CD4-positive, alpha-beta T cell treated with Interleukin-21 for 1 hour (primary cell): Measurements from ENCODE around the gene FGF12.
"Not testable (repeated sequence)": the region's sequence is repeated elsewhere in the genome, so short reads cannot be mapped to it uniquely, and the experiment has no call there.

Experiments
- DNase-seq: peaks from one replicate; pipeline ENCODE4 v3.0.0-alpha.2; 2020

The FGF12 gene

GRCh38 chr3:192727032-192727847 lies at the start of gene FGF12:
TSS of gene FGF12 (minus strand) at chr3:192727541.
- no peak for DNase-seq

DNA sequence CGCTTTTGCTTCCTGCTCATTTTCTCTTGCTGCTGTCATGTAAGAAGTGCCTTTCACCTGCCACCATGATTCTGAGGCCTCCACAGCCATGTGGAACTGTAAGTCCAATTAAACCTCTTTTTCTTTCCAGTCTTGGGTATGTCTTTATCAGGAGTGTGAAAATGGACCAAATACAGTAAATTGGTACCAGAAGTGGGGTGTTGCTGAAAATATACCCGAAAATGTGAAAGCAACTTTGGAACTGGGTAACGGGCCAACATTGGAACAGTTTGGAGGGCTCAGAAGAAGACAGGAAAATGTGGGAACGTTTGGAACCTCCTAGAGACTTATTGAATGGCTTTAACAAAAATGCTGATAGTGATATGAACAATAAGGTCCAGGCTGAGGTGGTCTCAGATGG lies 47.0 kb upstream of the FGF12 start:
- DNase-seq, result not testable (repeated sequence)

GRCh38 chr3:192772240-192772894 lies 45.0 kb upstream of the FGF12 start:
- no peak for DNase-seq

DNA sequence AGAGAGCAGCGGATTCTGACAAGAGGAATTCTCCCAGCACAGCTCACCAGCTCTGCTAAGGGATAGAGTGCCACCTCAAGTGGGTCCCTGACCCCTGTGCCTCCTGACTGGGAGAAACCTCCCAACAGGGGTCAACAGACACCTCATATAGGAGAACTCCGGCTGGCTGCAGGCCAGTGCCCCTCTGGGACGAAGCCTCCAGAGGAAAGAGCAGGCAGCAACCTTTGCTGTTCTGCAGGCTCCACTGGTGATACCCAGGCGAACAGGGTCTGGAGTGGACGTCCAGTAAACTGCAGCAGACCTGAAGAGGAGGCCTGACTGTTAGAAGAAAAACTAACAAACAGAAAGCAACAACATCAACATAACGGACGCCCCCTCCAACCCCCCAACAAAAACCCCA lies 31.3 kb upstream of the FGF12 start:
- DNase-seq, result no peak

GRCh38 chr3:192751148-192751547 lies 23.8 kb upstream of the FGF12 start:
- DNase-seq, result no peak

DNA sequence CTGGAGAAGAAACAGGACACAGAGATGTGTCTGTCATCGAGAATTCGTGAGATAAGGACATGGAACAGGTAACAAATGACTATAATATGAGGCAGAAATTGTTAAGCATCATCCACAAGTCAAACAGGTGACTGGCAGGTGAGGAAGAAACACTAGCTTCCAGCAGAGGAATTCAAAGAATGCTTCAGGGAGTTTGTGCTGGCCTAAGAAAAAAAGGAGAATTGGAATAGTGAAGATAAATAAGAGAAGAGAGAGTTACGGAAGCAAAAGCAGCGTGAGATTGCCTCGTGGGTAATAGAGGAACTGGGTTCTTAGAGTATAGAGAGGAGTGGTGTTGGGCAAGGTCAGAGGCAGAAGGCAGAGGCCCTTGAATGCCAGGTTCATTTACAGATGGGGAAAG lies 22.9 kb upstream of the FGF12 start:
- no peak for DNase-seq

DNA sequence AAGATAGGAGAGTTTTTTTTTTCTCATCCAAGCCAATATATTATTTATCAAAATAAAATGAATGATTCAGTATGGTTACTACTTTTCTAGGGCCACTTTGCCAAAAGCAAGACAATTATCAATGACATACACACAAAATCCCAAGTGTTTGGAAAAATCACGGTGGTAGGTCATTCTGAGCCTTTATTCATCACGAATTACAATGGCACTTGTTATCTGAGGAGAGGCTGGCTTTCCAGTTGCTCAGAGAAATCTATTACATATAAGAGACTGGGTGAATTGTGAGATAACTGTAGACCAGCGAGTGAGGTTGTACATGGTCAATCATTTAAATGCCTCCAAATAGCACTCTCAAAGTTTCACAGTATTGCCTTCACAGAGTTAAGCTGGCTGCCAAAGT lies 20.4 kb upstream of the FGF12 start:
- no peak for DNase-seq

DNA sequence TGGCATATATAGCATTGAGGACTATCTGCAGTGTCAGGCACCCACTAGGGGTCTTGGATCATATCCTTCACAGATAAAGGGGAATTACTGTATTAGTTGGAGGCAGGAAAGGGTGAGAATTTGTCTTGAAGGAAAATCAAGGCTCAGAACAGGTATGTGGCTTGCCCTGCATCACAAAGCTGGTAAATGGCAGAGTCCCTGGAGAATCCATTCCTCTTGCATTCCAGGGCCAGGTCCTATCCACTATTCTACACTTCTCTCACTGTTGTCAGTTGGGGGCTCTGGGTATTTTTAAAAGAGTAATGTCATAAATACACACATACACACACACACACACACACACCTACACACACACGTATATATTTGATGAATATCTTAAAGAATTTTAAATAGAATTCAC lies 19.8 kb upstream of the FGF12 start:
- DNase-seq, result no peak

- DNase-seq, result no peak
Measured at GRCh38 chr3:192745150-192745549, 17.8 kb upstream of the FGF12 start.

DNA sequence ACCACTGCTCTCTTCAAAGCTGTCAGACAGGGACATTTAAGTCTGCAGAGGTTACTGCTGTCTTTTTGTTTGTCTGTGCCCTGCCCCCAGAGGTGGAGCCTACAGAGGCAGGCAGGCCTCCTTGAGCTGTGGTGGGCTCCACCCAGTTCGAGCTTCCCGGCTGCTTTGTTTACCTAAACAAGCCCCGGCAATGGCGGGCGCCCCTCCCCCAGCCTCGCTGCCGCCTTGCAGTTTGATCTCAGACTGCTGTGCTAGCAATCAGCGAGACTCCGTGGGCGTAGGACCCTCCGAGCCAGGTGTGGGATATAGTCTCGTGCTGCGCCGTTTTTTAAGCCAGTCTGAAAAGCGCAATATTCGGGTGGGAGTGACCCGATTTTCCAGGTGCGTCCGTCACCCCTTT lies 17.3 kb upstream of the FGF12 start:
- not testable (repeated sequence) for DNase-seq

DNA sequence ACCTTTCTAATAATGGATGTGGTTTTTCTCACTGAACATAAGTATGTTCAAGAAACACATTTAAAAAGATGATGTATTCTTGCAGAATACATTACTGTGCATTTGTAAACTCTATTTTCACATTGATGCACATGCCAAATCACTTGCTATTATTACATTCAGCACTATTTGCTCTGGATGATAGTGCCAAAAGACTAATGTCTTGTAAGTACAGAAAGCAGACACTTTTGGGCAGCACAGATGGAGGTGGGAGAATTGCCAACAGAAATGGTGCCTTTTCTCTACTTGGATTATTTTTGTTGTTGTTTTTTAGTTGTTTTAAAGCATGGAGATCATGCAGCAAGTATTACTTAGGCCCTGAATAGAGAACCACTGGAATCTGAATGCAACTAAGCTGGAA lies 10.2 kb upstream of the FGF12 start:
- no peak for DNase-seq

DNA sequence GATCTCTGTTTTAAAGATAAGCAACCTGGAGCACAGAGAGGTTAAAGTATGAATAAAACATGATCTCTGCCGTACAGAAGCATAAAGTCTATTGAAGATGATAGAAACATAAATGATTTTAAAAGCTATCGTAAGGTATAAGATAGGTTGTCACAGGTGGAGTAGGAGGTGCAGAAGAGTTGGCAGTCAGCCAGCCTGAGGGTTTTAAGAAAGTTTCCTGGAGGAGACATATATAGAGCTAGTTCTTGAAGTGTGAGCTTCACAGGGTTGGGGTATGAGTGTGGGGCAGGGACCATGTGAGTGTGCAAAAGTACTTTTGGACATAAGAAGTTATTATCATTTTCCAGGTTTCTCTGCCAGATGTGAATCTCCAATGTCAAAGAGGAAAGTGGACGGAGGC lies 3.9 kb upstream of the FGF12 start:
- no peak for DNase-seq

GRCh38 chr3:192726385-192726784 lies 956 bp downstream of the FGF12 start:
- DNase-seq, result no peak

- no peak for DNase-seq
Measured at GRCh38 chr3:192719964-192720363, 7.4 kb downstream of the FGF12 start.

- no peak for DNase-seq
Measured at GRCh38 chr3:192718156-192718555, 9.2 kb downstream of the FGF12 start.

DNA sequence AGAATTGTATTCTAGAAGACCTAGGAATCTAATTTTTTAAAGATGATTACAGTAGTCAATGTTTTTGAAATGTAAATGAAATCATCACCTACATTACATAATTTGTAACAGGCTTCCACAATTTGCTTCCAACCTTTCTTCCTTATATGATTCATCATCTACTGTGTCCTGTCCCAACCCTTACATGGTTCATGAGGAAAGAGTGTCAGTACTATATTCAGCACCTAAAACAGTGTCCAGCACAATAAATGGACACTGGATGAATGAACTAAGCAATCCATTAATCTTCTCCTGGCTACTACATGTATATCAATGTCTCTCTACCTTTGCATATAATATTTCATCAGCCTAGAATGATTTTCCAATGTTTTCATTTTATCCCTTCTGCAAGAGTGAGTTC lies 12.2 kb downstream of the FGF12 start:
- DNase-seq, result no peak

DNA sequence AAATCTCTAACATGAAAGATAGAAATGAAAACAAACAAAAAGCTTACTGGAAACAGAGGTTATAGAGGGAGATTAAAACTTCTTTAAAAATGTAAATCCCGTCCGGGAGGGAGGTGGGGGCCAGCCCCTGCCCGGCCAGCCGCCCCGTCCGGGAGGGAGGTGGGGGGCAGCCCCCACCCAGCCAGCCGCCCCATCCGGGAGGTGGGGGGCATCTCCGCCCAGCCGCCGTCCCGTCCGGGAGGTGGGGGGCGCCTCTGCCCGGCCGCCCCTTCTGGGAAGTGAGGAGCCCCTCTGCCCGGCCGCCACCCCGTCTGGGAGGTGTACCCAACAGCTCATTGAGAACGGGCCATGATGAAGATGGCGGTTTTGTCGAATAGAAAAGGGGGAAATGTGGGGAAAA lies 16.2 kb downstream of the FGF12 start:
- DNase-seq, result not testable (repeated sequence)

DNA sequence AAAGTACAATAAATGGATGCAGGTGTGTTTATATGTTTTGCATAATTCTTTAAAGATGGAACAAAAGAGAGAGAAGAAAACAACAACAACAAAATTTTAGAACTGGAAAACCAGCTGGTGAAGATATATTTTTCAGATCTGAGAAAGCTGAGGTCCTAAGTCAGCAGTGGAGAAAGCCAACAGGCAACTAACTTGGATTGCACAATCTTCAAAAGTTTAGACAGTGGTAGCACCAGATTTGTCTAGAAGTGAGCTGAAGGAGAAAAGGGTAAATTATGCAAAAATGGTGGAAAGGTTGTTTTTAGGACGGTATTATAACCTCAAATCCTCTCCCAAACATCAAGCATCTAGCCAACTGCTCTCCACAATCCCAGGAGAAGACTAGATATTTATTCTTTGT lies 17.0 kb downstream of the FGF12 start:
- DNase-seq, result no peak

- no peak for DNase-seq
Measured at GRCh38 chr3:192706272-192706671, 21.1 kb downstream of the FGF12 start.

DNA sequence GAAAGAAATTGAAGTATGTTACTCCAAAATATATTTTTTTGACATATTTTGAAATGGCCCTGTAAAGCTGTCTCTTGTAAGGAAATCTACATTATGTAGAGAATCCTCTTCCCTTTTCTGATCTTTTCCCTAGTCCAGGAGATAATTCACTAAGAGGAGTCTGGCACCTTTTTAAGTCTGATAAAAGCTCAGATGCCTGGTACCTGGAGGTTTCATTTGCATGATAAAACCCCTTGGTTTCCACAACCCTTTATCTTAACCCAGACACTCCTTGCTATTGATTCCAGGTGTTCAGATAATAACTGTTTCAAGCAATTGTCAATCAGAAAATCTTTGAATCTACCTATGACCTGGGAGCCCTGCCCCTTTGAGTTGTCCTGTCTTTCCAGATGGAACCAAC lies 26.5 kb downstream of the FGF12 start:
- DNase-seq, result no peak

DNA sequence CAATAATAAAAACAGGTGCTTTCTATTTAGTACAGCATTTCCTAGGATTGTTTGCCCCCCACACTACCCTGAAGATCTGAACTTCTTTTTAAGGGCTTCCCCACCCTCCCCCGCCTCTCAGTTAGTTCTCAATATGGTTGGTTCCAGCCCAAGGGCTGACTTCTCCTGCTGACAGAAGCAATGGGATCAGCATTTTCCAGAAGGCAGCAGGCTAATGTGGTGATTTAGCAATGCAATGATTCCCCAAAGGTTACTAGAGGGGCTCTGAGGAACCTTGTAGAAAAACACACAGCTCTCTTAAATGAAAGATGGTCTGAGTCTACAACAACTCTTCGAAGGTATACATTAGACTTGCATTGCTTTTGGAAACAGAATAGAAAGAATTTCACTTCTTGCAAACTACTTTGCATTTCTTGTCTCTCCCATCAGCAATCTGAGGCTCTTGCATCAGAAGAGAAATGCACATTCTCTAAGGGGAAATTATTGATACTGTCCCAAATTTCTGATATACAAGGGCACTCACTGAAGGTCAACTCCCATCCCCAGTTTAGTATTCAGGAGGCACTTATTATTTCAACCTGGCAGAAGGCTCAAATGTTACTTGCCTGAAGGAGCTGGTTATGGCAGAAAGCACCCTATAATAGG lies 30.3 kb downstream of the FGF12 start:
- no peak for DNase-seq

DNA sequence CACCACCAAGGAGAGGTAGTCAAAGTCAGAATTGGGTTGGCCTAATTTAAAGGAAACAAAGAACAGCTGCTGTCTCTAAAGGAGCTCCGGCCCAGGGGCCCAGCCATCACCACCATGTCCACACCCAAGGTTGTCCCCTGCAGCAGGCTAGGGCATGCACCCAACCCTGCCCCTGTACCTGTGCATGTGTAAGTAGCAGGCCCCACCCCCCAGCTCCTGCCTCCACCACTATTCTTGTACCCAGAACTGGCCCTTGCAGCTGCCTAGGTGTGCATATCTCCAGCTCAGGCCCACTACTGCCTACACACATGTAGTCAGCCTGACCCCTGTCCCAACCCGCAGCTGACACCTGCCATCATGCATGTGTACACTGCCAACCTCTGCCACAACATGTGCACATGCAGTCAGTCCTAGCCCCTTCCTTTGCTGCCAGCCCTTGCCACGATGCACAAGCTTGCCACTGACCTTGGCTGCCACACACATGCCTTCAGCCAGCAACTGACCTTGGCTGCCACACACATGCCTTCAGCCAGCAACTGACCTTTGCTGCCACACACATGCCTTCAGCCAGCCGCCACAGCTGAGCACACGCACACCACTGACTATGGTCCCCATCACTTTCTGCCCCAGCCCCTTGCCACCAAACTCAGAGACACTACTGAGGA lies 39.7 kb downstream of the FGF12 start:
- DNase-seq, result no peak

DNA sequence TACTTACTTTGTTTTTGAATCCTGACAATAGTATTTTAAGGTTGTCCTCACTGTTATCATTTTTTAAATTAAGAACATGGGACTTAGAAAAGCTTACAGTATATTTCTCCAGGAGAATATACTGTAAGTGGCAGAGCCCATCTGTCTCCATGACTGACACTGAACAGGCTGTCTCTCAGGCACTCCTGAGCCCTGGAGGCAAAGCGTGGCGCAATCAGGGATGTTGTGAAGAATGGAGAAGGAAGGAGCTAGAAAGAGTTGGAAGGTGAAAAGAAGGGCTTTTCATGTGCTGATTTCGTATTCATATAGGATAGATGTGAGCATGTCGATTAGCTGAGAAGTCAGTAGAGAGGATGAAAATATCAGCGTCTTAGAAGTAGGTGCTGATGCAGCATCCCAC lies 41.5 kb downstream of the FGF12 start:
- DNase-seq, result no peak

DNA sequence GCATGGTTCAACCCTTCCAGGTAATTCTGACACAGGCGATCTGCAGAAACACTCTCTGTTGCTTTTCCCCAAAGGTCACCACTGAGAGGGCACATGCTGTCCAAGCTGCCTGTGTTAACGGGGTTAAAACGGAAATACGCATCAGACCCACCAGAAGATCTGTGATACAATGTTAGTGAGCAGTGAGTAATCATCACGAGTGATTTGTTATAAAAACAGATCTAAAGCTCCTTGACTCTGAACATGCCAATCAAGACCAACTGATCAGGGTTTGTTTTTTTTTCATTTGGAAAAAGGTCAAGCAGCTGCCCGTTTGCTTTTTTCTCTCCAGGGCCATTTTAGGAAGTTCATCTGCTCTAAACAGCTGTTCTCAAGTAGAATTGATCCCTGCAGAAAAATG lies 43.2 kb downstream of the FGF12 start:
- no peak for DNase-seq
